Measurements from ENCODE around the gene PCDHB10. TPM values are rescaled to one million over a fixed set of nuclear protein-coding genes. Genes with fewer than 3 reads are reported as not detected.
"Not testable (repeated sequence)": the region's sequence is repeated elsewhere in the genome, so short reads cannot be mapped to it uniquely, and the experiment has no call there.

Gene PCDHB10
- total and polyA plus RNA-seq, 10 of the 15 experiments (the other 5 are each of a cell fraction or from before 2014, with no cell fraction given), result 0.01 to 0.06 TPM; not detected in 8

DNA sequence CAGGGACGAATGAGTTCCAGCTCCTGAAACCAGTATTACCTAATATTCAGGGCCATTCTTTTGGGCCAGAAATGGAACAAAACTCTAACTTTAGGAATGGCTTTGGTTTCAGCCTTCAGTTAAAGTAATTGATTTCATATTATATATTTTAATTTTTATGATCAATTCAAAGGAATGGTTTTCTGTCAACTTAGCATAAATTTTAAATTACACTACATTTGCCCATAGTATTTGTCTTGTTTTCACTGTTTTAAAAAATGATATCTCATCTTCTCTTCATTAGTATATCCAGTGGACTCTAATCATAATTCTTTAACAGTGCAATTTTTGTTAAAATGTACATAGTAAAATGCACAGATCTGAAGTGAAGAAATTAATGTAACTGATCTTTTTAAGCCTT is 11.8 kb upstream of the PCDHB10 start:
- Histone ChIP-seq H3K4me3 (no peak overlapping the region), H3K27ac (ENCODE audit: control insufficient read depth, insufficient read depth) (no peak overlapping the region), H3K9ac (ENCODE audit: control insufficient read depth, insufficient read depth, low read length) (no peak overlapping the region), H3K9me3 (replicated peaks; ENCODE audit: control insufficient read depth, insufficient read depth, low read length) (no peaks in the 10 kb centered on the region; the same call in 2 of the 3 replicates), H3K4me2 (ENCODE audit: control insufficient read depth, insufficient read depth) (no peak overlapping the region), H2AFZ (ENCODE audit: control insufficient read depth, low read depth, low read length) (no peak overlapping the region), H3K27me3 (replicated peaks in 1 of 2; ENCODE audit: control insufficient read depth in 2 of 2, insufficient read depth in 2 of 2, low read length in 1 of 2) (no peaks in the 10 kb centered on the region), H3K79me2 (ENCODE audit: control insufficient read depth, insufficient read depth, low read length) (no peaks in the 10 kb centered on the region), H4K20me1 (ENCODE audit: control insufficient read depth, insufficient read depth) (no peaks in the 10 kb centered on the region), H3K4me1 (ENCODE audit: control insufficient read depth, insufficient read depth, low read length) (no peaks in the 10 kb centered on the region), H3K36me3 (ENCODE audit: control insufficient read depth in 2 of 2, insufficient read depth in 2 of 2, low read length in 1 of 2) (no peaks in the 10 kb centered on the region)
- FAIRE-seq, result no peak
- WGBS (ENCODE audit: insufficient coverage, insufficient replicate concordance, low lambda C conversion rate, missing lambda C conversion rate), result 37% methylated on average over 1 of the region's 1 CpG
- SMC1A ChIA-PET (ENCODE audit: uncharacterized antibody, unreplicated experiment), result no interaction called here
- intact Hi-C loops (cut with micrococcal nuclease; ENCODE audit: unreplicated experiment), result loop anchor here (10.0 kb wide), 1 partner anchor 384 kb away; no protein-coding TSS in a partner anchor
- RAD21 ChIA-PET (ENCODE audit: unreplicated experiment), result no interaction called here
- no TSS peak for BruUV-seq (replicated peaks)
- no peak for ATAC-seq
- CTCF ChIA-PET, result no interaction called here
- TF ChIP-seq TAF1 (IDR thresholded peaks at IDR 0.05; ENCODE audit: borderline replicate concordance, low read depth, low read length) (no peak), HDGF (IDR thresholded peaks at IDR 0.05) (no peak), SMAD1 (IDR thresholded peaks at IDR 0.05; ENCODE audit: low read depth, partially characterized antibody) (no peak), STAT1 (conservative IDR thresholded peaks at IDR 0.05) (no peak), EGR1 (IDR thresholded peaks at IDR 0.05; ENCODE audit: borderline replicate concordance in 1 of 2, low read depth in 2 of 2, low read length in 2 of 2) (no peak), USF1 (IDR thresholded peaks at IDR 0.05; ENCODE audit: borderline replicate concordance, extremely low read length, insufficient read depth, low read depth, low read length) (no peak), FOXM1 (IDR thresholded peaks at IDR 0.05; ENCODE audit: low read depth, low read length) (no peak)
- DNase-seq (ENCODE audit: low read depth, low spot score), result no peak
- in situ Hi-C loops (cut with MboI), result no loop called here
- POLR2A ChIA-PET, result no interaction called here

DNA sequence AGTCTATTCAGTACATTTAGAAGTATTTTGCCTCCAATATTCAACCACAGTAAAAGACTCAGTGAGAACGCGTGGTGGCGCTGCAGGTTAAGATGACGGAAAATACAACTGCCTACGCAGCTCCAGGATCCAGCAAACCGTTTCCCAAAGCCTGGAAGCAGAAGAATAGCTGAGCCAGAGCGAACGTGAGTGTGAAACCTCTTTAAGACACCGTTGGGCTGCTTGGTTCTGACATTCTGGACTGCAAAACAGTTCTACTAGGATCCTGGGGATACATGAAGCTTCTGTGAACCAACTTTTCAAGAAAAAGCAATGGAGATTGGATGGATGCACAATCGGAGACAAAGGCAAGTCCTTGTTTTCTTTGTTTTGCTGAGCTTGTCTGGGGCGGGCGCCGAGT is 9.9 kb upstream of the PCDHB10 start, which contains the start of gene PCDHB16:
PCDHB16 (plus strand) TSS at position 140 of the 400 bp plus-strand sequence; CDS start at position 313, 173 bp downstream.
- TF ChIP-seq FOXK2 (IDR thresholded peaks at IDR 0.05), result no peak
- peak; percentile 17; the same call in 1 of the 2 replicates for TF ChIP-seq RAD21 (IDR thresholded peaks at IDR 0.05; ENCODE audit: insufficient read depth, low read depth, low read length)
- CTCF ChIA-PET, result no interaction called here
- intact Hi-C loops (cut with micrococcal nuclease; ENCODE audit: unreplicated experiment) (loop anchor here (10.0 kb wide), 1 partner anchor 383 kb away; no protein-coding TSS in a partner anchor), in situ Hi-C loops (cut with MboI) (no loop called here)
- no TSS peak for BruUV-seq (replicated peaks)
- FAIRE-seq, result no peak
- no peak within 1 kb of the TSS for H3K4me2 ChIP-seq (ENCODE audit: control insufficient read depth, insufficient read depth)
- no peak for ATAC-seq
- H3K9ac ChIP-seq (ENCODE audit: control insufficient read depth, insufficient read depth, low read length), result no peak within 1 kb of the TSS
- RAD21 ChIA-PET (ENCODE audit: unreplicated experiment), result no interaction called here
- no peak within 1 kb of the TSS for H3K4me3 ChIP-seq
- no peaks in the 10 kb centered on the region; the same call in 2 of the 3 replicates for H3K9me3 ChIP-seq (replicated peaks; ENCODE audit: control insufficient read depth, insufficient read depth, low read length)
- SMC1A ChIA-PET (ENCODE audit: uncharacterized antibody, unreplicated experiment), result no interaction called here
- no peaks in the 10 kb centered on the region for H4K20me1 ChIP-seq (ENCODE audit: control insufficient read depth, insufficient read depth)
- no peak for DNase-seq (ENCODE audit: low read depth, low spot score)
- 21% methylated on average over 13 of the region's 13 CpGs for WGBS (ENCODE audit: insufficient coverage, insufficient replicate concordance, low lambda C conversion rate, missing lambda C conversion rate)
- POLR2A ChIA-PET, result no interaction called here
- no peaks in the 10 kb centered on the region for H3K4me1 ChIP-seq (ENCODE audit: control insufficient read depth, insufficient read depth, low read length)
- no peak within 1 kb of the TSS for H3K27ac ChIP-seq (ENCODE audit: control insufficient read depth, insufficient read depth)
- no peaks in the 10 kb centered on the region for H3K79me2 ChIP-seq (ENCODE audit: control insufficient read depth, insufficient read depth, low read length)
- no peak within 1 kb of the TSS for H2AFZ ChIP-seq (ENCODE audit: control insufficient read depth, low read depth, low read length)
- no peaks in the 10 kb centered on the region for H3K27me3 ChIP-seq (replicated peaks in 1 of 2; ENCODE audit: control insufficient read depth in 2 of 2, insufficient read depth in 2 of 2, low read length in 1 of 2)
- no peaks in the 10 kb centered on the region for H3K36me3 ChIP-seq (ENCODE audit: control insufficient read depth in 2 of 2, insufficient read depth in 2 of 2, low read length in 1 of 2)

GRCh38 chr5:141184117-141184855 is 7.9 kb upstream of the PCDHB10 start:
- H3K4me3 ChIP-seq; CTCF ChIA-PET; H3K27me3 ChIP-seq (replicated peaks in 1 of 2; ENCODE audit: control insufficient read depth in 2 of 2, insufficient read depth in 2 of 2, low read length in 1 of 2); H3K79me2 ChIP-seq (ENCODE audit: control insufficient read depth, insufficient read depth, low read length); H2AFZ ChIP-seq (ENCODE audit: control insufficient read depth, low read depth, low read length); H4K20me1 ChIP-seq (ENCODE audit: control insufficient read depth, insufficient read depth); SMC1A ChIA-PET (ENCODE audit: uncharacterized antibody, unreplicated experiment); H3K27ac ChIP-seq (ENCODE audit: control insufficient read depth, insufficient read depth); POLR2A ChIA-PET; ATAC-seq; FAIRE-seq; H3K4me1 ChIP-seq (ENCODE audit: control insufficient read depth, insufficient read depth, low read length); H3K9ac ChIP-seq (ENCODE audit: control insufficient read depth, insufficient read depth, low read length); H3K36me3 ChIP-seq (ENCODE audit: control insufficient read depth in 2 of 2, insufficient read depth in 2 of 2, low read length in 1 of 2); DNase-seq (ENCODE audit: low read depth, low spot score); H3K9me3 ChIP-seq (replicated peaks; ENCODE audit: control insufficient read depth, insufficient read depth, low read length); H3K4me2 ChIP-seq (ENCODE audit: control insufficient read depth, insufficient read depth); RAD21 ChIA-PET (ENCODE audit: unreplicated experiment); BruUV-seq (replicated peaks); in situ Hi-C loops (cut with MboI): not testable (repeated sequence)
- intact Hi-C loops (cut with micrococcal nuclease; ENCODE audit: unreplicated experiment), result loop anchor here (10.0 kb wide), 1 partner anchor 381 kb away; no protein-coding TSS in a partner anchor
- 54% methylated on average over 17 of the region's 69 CpGs for WGBS (ENCODE audit: insufficient coverage, insufficient replicate concordance, low lambda C conversion rate, missing lambda C conversion rate)
